HG03175 (cell line): Measurements from ENCODE around the gene MMEL1.
"Not testable (repeated sequence)": the region's sequence is repeated elsewhere in the genome, so short reads cannot be mapped to it uniquely, and the experiment has no call there.

ENCODE experiments used
- ATAC-seq: cut with Tn5 transposase; IDR thresholded peaks from one replicate; pipeline ENCODE4 v1.9.1; 2021; ENCODE audit warnings: mild to moderate bottlenecking, moderate library complexity; ENCODE audit not compliant: unreplicated experiment

The MMEL1 gene

DNA sequence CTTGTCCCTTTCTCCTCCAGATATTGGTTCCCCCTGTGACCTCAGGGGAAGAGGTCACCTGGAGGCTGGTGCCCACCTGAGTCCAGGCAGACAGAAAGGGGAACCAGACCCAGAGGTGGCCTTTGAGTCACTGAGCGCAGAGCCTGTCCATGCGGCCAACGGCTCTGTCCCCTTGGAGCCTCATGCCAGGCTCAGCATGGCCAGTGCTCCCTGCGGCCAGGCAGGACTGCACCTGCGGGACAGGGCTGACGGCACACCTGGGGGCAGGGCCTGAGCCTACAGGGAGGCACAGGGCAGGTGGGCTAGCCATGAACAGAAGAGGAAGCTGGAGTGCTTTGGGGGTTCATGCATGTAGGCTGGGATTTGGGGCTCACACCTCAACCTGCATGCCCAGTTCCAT, 74.0 kb downstream of the MMEL1 start:
- no peak for ATAC-seq

DNA sequence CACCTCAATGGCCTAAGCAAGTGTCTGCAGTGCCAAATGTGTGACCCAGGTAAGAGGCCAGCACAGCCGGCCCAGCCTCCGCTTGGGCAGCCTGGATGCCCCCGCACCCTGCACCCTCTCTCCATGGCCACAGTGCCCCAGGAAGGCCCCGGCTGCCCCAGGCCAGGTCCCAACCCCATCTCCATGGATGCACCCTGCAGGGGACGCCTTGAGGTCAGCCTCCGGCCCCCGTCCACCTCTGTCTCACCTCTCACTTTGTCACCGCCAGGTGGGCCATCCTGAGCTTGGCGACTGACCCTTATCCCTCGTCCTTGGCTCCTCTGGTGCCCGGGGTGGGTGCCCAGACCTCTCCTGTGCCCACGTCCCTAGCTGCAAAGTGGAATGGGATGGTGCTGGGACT, 74.4 kb downstream of the MMEL1 start:
- no peak for ATAC-seq

DNA sequence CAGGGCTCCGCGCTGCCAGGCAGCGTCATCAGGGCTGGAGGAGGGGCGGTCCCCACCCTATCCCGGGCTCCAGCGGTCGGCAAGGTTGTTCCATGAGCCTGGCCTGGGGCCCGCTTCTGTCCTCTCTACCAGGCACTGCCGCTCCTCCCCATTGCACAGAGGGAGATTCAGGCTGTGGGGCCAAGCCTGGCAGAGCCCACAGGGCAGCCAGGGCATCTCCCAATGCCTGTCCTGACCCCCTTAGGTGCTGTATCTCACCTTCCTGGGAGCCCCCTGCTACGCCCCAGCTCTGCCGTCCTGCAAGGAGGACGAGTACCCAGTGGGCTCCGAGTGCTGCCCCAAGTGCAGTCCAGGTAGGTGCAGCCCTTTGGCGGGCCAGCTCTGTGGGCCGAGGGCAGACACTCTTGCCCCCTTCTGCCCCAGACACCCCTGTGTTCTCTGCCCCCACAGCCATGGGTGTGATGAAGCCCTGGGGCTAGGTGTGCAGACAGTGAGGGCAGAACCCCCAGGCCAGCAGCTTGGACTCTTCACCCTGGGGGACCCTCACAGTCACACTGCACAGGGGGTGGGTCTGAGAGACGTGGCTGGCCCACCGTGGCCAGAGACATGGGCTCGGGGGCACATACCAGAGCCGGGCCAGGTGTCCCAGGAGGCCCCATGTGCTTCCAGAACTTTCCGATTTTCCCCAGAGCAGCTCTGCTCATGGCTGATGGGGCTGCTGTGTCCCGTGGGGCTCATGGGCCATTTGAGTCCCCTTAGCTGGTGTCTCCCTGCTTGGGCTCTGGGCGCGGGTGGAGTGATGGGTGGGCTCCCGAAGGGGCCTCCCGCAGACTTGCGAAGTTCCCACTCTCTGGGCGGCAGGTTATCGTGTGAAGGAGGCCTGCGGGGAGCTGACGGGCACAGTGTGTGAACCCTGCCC, 75.1 kb downstream of the MMEL1 start:
- ATAC-seq, result no peak

DNA sequence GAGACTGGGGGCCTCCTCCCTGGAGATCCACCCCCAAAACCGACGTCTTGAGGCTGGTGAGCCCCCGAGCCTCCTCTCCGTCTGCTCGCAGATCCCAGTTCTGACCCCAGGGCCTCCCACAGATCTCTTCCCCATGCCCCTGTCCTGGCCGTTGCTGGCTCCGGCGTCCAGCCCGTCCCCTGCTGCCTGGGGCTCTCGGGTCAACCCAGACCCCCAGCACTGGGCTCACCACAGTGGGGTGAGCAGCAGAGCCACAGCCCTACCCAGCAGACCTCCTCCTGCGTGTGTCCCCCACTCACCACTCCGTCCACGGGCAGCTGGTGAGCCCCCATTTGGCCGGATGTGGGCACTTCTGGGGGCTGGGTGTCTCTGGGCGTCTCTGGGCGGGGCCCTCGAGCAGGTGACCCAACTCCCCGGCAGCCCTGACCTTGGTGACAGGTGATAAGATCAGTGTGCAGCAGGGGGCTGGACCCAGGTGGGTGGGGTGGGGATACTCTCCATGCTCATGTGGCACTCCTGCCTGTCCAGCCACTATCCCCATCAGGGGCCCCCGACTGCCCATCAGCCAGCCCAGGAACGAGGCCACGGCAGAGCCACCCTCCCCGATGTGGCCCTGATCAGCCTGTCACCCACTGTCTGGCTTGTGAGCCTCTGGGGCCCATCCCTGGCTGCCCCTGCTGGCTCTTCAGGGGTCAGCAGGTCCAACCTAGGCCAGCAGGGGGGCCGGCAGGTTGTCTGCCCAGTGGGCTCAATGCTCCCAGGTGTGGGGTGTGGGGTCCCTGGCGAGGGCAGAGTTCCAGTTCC, 75.9 kb downstream of the MMEL1 start:
- peak; percentile 20 for ATAC-seq

DNA sequence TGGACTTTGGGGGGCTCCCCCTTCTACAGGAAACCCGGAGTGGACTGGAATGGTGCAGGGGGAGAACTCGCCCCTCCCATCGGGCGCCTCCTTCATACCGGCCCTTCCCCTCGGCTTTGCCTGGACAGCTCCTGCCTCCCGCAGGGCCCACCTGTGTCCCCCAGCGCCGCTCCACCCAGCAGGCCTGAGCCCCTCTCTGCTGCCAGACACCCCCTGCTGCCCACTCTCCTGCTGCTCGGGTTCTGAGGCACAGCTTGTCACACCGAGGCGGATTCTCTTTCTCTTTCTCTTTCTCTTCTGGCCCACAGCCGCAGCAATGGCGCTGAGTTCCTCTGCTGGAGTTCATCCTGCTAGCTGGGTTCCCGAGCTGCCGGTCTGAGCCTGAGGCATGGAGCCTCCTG, 76.5 kb downstream of the MMEL1 start, which contains the start of gene TNFRSF14:
TSS of gene TNFRSF14 (plus strand) at position 95 of the 401 bp plus-strand sequence. CDS start at position 389, 294 bp downstream.
- ATAC-seq, result peak; percentile 49

DNA sequence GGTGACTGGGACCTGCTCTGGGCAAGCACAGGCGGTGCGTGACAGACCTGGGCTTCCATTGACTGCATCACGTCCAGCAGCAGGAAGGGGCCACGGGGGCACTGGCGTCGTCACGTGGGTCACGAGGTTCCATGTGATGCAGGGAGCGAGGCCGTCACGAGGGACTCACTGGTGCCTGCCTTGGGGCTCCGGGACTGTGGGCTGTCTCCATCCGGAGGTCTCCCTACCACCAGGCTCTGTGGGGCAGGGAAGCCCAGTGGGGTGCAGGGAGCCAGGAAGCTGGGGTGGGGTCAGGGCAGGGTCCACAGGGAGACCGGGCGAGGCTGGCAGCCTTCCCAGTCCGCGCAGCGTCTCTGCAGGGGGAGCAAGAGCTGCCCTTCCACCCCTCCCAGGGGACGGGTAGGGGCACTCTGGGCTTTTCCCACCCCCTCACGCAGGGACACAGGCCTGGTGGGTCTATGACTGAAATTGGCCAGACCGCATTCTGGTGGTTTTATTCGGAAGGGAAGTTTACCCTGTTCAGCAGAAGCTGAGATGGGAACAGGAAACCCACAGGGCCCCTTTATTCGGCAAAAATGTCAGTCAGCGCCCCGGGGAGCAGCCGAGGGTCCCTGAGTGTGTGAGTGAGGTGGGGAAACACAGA, 77.1 kb downstream of the MMEL1 start:
- ATAC-seq, result peak; percentile 37

DNA sequence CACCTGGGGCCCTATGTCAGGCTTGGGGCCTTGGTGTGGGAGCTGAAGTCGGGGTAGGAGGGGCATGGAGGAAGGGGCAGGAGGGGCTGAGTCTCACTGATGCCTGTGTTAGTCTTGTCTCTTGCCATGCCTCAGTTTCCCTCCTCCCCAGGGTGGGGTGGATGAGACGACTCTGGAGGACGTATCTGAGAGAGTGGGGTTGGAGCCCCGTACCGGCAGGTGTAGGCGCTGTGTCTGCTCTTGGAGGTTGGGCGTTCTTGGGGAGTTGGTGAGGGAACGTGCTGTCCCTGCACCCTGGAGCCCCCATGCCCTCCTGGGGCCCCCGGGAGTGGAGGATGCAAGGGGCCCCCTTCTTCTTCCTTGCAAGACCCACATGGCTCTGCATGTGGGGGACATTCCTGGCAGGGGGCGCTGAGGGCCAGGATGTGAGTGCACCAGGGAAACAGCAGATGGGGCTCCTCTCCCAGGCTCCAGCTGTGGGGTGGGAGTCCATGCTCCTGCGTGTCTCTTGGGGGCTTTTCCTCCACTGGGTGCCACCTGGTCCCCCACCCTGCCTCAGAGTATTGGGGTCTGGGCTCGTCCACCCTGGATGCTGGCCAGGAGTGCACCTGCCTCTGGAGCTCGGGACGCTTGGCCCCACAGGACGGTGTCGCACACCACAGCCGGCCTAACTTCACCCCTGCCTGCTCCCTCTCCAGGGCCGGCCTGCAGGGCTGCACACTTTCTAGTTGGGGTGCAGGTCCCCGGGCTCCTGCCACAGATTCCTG, 78.0 kb downstream of the MMEL1 start:
- no peak for ATAC-seq

DNA sequence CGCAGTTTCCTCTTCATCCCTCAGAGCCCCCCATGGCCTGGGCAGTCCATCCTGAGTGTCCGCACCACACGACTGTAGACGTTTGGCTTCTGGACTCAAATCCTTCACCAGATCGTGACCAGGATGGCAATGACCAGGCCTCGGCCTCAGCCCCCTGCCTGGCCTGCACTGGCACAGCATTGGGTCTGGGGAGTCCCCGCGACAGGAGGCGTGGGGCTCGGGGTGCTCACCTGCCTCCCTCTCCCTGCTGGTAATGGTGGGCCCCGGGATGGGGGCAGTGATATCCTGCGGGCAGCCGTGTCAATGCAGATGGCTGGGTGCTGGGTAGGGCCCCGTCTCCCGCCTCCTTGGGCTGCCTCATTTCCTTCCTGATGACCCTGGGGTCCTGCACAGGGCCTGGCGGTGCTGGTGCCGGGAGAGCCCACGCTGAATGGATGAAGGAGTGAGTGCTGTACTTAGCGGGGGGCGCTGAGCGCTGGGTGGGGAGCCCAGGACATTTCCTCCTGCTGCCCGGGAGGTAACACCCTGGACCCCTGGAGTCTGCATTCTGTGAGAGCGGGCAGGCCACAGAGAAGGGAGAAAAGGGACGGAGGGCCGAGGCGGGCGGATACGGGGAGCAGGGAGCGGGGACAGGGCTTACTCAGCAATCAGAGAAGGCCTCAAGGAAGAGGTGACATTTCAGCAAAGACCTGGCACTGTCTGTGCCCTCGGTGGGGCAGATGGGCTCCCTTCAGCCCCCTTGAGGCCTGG, 78.8 kb downstream of the MMEL1 start:
- no peak for ATAC-seq

DNA sequence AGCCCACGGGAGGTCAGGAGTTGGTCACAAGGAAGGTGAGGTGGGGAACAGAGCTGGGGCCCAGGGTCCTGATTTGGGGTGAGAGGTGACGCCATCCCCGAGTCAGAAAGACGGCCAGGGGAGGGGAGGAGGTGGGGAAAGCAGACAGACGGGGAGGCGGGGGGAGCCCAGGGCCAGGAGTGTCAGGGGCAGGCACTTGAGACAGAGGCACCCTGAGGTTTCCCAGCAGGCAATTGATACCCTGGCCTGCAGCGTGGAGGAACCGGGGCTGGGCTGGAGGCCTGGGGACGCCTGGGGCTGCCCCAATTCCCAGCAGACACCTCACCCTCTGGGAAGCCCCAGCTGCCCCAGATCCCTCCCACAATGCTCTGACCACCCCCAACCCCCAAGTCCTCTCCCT, 79.7 kb downstream of the MMEL1 start:
- ATAC-seq, result not testable (repeated sequence)

DNA sequence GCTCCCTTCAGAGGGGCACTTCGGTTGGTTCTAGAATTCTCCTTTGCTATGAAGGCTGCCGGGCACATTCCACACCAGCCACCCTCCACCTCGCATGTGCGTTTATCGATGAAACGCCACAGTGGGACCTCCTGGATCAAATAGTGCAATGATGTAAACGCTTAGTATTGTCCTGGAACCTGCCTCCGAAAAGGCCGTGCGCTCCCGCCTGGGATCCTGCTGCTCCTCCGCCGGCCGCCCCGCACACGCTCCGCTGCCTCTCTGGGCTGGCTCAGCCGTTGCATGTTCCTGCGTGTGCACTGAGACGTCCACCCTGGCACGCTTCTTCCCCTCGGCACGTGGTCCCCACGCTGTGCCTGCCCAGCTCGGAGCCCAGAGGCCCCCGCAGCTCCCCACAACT, 80.6 kb downstream of the MMEL1 start:
- no peak for ATAC-seq

DNA sequence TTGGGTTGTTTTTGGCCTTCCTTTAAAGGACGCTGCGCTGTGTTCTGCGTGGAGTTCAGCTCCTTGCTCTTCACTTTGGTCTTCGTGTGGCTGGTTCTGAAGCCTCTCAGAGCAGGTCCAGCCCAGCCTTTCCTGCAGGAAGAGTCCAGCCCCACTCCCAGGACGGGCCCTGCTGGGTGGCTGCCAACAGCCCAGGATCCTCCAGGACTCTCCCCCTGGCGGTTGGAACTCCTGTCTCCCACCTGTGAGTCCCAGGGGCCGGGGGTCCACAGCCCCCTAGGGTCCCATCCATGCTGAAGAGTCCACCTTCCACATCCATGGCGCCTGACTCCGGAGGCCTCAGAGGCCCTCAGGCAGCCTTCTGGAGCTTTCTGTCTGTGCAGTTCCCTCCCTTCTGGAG, 81.3 kb downstream of the MMEL1 start:
- ATAC-seq, result not testable (repeated sequence)

DNA sequence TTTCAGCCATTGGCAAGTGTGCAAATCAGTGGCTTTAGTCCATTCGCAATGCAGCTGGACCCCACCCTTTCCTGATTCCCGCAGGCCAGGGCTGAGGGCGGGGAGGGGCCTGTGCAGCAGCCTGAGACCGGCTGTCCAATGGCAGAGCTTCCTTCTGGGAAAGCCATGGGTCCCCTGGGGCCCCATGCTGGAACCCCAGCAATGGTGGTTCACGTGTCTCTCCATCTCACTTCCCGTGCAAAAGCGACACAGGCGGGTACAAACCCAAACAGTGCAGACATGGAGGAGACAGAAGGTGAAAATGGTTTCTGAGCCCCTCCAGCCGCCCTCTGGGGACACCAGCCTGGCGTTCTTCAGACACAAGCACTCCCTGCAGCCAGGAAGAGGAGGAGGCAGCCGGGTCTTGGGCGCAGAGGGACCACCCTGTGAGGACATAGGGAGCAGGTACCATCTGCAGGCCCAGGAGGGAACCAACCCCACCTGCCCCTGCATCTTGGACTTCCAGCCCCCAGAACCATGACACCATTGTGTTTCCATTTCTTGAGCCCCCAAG, 82.4 kb downstream of the MMEL1 start:
- not testable (repeated sequence) for ATAC-seq

DNA sequence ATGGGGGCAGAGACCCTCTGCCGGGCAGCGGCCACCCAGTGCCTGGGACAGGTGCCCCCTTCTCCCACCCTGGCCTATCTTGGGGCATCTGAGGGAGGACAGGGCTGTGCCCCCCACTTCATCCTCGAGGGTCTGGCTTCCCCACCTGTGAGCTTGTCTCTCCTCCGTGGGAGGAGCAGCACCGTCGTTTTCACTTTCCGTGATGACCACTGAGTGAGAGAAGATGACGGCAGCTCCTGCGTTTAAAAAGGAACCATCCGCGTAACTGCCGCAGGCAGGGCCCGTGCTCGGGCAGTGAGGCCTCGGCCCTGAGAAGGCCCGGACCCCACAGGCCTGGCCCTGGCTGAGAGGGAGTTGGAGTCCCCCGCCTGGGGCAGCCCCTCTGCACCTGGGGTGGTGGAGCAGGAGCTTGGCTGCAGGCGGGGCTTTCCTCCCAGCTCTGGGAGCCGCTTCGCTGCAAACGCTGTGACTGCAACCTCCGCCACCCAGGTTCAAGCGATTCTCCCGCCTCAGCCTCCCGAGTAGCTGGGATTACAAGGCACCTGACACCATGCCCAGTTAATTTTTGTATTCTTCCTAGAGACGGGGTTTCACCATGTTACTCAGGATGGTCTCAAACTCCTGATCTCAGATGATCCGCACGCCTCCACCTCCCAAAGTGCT, 83.3 kb downstream of the MMEL1 start:
- not testable (repeated sequence) for ATAC-seq

DNA sequence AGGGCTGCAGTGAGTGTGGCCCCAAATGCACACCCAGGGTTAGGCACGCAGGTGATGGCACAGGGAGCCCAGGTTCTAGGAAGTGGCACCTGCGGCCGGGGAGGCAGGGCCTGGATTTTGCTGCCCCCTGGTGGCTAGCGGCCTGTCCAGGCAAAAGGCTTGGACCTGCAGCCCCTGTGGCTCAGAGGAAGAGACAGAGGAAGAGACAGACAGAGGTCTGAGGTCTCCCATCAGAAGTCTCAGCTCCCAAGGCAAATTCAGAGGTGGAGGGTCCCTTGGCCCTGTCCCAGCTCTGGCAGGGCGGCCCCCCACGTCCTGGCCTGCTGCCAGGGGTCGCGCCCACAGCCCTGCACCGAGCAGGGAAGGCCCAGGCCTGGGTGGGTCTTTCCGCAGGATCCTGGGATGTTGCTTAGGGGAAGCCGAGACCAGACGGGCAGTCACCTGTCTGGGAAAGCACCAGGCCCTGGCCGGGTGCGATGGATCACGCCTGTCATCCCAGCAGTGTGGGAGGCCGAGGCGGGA, 84.7 kb downstream of the MMEL1 start:
- ATAC-seq, result peak; percentile 27

DNA sequence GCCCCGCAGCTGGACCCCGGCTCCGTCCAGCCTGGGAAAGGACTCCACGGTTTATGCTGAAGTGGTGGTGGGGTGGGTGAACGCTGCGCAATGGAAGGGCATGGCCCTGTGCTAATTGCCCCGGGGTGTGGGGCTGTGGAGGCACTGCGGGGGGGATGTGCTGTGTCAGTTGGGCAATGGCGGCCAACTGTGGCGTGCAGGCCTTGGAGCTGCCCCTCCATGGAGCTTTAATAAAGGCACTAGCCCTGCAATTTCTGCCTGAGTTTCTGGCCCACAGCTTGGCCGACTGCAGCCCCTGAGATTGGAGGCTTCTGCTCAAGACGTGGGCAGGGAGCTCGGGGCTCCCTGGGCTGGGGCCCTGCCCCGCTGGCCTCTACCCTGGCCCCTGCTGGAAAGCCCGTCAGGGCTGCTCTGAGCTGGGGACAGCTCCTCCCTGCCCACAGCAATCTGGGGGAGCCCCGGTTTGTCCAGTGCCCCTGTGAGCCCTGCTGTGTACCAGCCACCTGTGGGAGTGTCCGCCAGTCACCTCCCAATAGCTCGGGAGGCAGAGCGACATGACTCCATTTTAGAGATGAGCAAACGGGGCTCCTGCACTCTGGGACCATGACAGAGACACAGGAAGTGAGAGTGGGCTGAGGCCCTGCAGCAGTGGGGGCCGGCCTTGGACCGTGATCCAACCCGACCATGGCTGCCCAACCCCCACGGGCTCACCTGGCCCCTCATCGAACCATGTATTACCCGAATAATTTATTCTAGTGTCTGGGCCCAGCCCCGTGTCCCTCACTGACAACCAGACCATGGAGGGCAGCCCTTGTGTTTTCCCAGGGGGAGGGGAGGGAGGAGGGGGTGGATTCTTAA, 85.4 kb downstream of the MMEL1 start:
- no peak for ATAC-seq

DNA sequence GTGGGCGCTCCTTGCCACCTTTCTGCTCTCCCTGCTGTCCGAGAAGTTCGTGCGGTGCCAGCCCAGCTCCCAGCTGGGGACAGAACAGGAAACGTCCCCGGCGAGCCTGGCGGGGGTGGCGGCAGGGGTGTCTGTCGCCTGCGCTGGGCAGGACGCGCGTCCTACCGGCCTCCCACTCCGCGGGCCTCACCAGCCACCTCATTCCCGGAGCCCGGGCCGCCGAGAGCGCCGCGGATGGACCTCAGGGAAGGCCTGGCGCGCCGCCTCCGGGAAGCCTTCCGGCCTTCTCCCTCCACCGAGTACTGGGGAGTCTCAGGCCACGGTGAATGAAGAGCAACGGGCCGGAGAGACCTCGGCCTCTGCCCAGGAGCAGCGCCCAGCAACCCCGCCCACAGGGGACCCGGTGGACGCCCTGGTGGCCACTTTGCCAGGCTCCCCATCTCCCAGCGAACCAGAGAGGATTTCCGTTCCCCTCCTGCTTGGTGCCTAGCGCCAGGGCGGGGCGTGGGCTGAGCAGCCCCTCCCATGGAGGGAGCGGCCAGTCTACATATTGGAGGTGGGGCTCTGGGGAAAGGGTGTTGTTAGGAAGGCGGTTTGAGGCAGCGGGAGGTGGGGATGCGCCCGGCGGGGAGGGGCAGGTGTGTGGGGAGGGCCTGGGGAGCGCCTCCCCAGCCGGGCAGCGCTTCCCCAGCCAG, 86.2 kb downstream of the MMEL1 start:
- ATAC-seq, result peak; percentile 37
